ENCODE data around the gene CFAP299. TPM values are rescaled to one million over a fixed set of nuclear protein-coding genes. Genes with fewer than 3 reads are reported as not detected.

The CFAP299 gene
- total RNA-seq, 2 donors from 2014 or later, result not detected

- Histone ChIP-seq H3K27ac (no peak overlapping the region), H3K4me1 (ENCODE audit: control insufficient read depth in 1 of 2, low read depth in 2 of 2) (no peaks in the 10 kb centered on the region), H3K36me3 (no peaks in the 10 kb centered on the region), H3K9me3 (no peaks in the 10 kb centered on the region), H3K27me3 (replicated peaks; ENCODE audit: insufficient read depth) (no peaks in the 10 kb centered on the region), H3K4me3 (no peak overlapping the region)
- TF ChIP-seq, protein P1, sequence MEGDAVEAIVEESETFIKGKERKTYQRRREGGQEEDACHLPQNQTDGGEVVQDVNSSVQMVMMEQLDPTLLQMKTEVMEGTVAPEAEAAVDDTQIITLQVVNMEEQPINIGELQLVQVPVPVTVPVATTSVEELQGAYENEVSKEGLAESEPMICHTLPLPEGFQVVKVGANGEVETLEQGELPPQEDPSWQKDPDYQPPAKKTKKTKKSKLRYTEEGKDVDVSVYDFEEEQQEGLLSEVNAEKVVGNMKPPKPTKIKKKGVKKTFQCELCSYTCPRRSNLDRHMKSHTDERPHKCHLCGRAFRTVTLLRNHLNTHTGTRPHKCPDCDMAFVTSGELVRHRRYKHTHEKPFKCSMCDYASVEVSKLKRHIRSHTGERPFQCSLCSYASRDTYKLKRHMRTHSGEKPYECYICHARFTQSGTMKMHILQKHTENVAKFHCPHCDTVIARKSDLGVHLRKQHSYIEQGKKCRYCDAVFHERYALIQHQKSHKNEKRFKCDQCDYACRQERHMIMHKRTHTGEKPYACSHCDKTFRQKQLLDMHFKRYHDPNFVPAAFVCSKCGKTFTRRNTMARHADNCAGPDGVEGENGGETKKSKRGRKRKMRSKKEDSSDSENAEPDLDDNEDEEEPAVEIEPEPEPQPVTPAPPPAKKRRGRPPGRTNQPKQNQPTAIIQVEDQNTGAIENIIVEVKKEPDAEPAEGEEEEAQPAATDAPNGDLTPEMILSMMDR (IDR thresholded peaks at IDR 0.05), result no peak
- ATAC-seq (ENCODE audit: insufficient number of reproducible peaks, low FRiP score, low read depth), result no peak
- no peak for DNase-seq (ENCODE audit: low spot score)
Measured at GRCh38 chr4:80374180-80374579, 38.6 kb downstream of the CFAP299 start.

- no peak for ATAC-seq (ENCODE audit: insufficient number of reproducible peaks, low FRiP score, low read depth)
- no peak for DNase-seq (ENCODE audit: low spot score)
- H3K4me3 ChIP-seq, result no peak overlapping the region
- no peaks in the 10 kb centered on the region for H3K4me1 ChIP-seq (ENCODE audit: control insufficient read depth in 1 of 2, low read depth in 2 of 2)
- H3K36me3 ChIP-seq, result no peaks in the 10 kb centered on the region
- TF ChIP-seq, protein P1 (IDR thresholded peaks at IDR 0.05), result no peak
- no peak overlapping the region for H3K27ac ChIP-seq
- H3K9me3 ChIP-seq, result no peaks in the 10 kb centered on the region
- H3K27me3 ChIP-seq (replicated peaks; ENCODE audit: insufficient read depth), result no peaks in the 10 kb centered on the region
Measured at GRCh38 chr4:80382090-80382832, 46.7 kb downstream of the CFAP299 start.

GRCh38 chr4:80385397-80386280 is 50.1 kb downstream of the CFAP299 start:
- TF ChIP-seq, protein P1 (IDR thresholded peaks at IDR 0.05), result no peak
- no peaks in the 10 kb centered on the region for H3K27me3 ChIP-seq (replicated peaks; ENCODE audit: insufficient read depth)
- H3K4me1 ChIP-seq (ENCODE audit: control insufficient read depth in 1 of 2, low read depth in 2 of 2), result no peaks in the 10 kb centered on the region
- no peak overlapping the region for H3K27ac ChIP-seq
- H3K36me3 ChIP-seq, result no peaks in the 10 kb centered on the region
- DNase-seq (ENCODE audit: low spot score) (no peak), ATAC-seq (ENCODE audit: insufficient number of reproducible peaks, low FRiP score, low read depth) (no peak)
- no peak overlapping the region for H3K4me3 ChIP-seq
- no peaks in the 10 kb centered on the region for H3K9me3 ChIP-seq

- no peaks in the 10 kb centered on the region for H3K9me3 ChIP-seq
- ATAC-seq (ENCODE audit: insufficient number of reproducible peaks, low FRiP score, low read depth), result no peak
- H3K27me3 ChIP-seq (replicated peaks; ENCODE audit: insufficient read depth), result no peaks in the 10 kb centered on the region
- TF ChIP-seq, protein P1 (IDR thresholded peaks at IDR 0.05), result no peak
- no peaks in the 10 kb centered on the region for H3K36me3 ChIP-seq
- H3K27ac ChIP-seq, result no peak overlapping the region
- H3K4me3 ChIP-seq, result no peak overlapping the region
- no peaks in the 10 kb centered on the region for H3K4me1 ChIP-seq (ENCODE audit: control insufficient read depth in 1 of 2, low read depth in 2 of 2)
- DNase-seq (ENCODE audit: low spot score), result no peak
Measured at GRCh38 chr4:80386281-80386886, 50.9 kb downstream of the CFAP299 start.
